GM18873 (cell line): ENCODE results near the gene TCF19.

Experiments
- ATAC-seq: cut with Tn5 transposase; IDR thresholded peaks from one replicate; pipeline ENCODE4 v1.9.1; 2021; ENCODE audit warnings: mild to moderate bottlenecking, moderate library complexity, moderate number of reproducible peaks; ENCODE audit not compliant: unreplicated experiment, low FRiP score

Gene TCF19

GRCh38 chr6:31126396-31127175 is 31.8 kb upstream of the TCF19 start:
- no peak for ATAC-seq

DNA sequence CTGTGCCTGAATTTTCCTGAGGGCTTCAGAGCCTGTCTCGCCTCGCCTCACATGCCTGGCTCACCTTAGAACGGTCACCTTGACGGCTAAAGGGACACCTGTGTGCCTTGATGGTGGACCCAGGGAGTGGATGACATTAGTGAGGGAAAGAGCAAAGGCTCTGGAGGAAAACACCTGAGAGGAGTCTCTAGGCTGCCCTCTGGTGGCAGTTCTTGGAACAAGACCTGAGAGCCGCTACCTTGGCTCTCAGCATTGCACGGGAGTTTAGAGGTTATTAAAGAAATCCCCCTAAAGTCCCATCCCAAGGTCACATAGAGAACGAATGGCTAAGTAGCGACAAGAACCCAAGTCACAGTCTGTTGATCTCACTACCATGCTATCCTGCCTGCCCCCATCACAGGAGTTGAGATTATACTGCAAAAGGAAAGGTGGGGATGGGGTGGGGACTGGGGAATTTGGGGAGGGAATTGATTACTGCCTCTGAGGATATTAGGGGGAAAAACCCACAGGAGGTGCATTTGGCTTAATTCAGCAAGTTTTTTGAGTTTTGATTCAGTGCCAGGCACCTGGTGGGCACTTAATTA is 30.2 kb upstream of the TCF19 start:
- no peak for ATAC-seq

DNA sequence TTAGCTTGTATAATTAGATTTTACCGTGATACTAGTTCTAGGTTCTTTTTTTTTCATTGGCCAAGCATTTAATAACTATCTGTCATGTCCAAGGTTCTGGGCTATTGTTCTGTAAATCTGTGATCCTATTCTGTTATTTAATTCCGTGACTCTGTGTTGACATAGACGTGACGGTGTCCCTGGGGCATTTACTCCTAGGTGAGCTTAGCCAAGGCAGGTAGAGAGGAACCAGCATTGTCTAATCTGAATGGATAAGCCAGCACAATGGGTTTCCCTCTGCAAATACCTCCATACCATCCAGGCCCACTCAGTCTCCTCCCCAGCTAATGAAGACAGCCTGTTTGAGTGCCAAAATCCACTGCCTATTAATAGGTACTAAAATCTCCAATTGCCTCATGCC is 29.3 kb upstream of the TCF19 start:
- ATAC-seq, result no peak

DNA sequence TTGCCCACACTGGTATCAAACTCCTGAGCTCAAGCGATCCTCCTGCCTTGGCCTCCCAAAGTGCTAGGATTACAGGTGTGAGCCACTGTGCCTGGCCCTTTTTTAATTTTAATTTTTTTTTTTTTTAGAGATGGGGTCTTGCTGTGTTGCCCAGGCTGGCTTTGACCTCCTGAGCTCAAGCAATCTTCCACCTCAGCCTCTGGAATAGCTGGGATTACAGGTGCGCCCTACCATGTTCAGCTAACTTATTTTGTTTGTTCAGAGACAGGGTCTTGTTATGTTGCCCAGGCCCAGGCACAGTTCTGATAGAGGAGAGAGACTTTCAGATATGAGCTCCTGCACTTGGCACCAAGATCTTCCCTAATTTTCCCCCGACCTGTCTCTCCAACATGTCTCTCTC is 27.6 kb upstream of the TCF19 start:
- no peak for ATAC-seq

- no peak for ATAC-seq
Measured at GRCh38 chr6:31131595-31131994, 26.8 kb upstream of the TCF19 start.

DNA sequence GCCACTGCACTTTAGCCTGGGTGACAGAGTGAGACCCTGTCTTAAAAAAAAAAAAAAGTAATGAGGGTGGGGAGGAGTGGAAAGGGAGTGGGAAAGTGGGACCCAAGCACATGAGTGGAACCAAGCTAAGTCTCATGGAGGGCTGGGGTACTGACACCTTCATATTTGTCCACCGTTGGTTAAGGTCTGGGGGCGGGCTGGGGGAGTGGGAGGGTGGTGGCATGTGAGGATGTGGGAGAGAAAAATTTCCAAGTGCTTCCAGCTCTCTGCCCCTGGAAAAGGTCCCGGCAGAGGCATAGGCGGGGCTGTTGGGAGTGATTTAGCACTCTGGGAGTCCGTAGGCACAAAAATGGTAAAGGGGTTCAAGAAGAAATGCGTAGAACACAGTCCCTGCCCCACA is 25.6 kb upstream of the TCF19 start:
- ATAC-seq, result no peak

- no peak for ATAC-seq
Measured at GRCh38 chr6:31135710-31136109, 22.7 kb upstream of the TCF19 start.

DNA sequence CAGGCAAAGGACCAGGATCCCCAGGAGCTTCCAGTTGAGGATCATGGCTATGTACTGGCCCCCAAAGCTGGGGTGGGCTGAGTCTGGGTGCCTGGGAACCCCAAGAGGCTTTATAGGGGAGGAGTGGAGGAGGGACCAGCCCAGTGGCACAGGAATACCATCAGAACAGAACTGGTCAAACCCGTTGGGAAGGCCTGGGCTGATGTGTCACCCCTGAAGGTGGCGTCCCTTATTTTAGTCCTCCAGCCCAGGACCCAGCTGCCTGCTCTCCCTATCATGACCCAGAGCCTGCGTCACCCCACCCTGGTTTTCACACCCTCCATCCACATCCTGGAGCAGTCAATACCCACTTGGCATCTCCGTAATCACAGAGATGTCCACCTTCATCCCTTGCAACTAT is 19.4 kb upstream of the TCF19 start, which contains the start of gene PSORS1C2:
Gene PSORS1C2, minus strand, starts transcription at position 85 of the 400 bp plus-strand sequence. Its CDS starts 40 bp downstream, at position 45.
- no peak for ATAC-seq

DNA sequence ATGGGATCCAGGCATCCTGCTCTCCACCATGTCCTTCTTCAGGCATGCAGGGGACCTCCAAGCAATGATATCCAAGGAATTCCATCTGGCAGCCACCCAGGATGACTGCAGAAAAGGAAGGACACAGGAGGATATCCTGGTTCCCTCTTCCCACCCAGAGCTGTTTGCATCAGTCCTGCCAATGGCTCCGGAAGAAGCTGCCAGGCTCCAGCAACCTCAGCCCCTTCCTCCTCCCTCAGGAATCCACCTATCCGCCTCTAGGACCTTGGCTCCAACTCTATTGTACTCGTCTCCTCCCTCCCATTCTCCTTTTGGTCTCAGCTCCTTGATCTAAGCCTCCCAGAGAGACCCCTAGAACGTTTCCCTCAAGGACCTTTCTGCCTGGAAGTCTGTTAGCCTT is 18.8 kb upstream of the TCF19 start:
- no peak for ATAC-seq

DNA sequence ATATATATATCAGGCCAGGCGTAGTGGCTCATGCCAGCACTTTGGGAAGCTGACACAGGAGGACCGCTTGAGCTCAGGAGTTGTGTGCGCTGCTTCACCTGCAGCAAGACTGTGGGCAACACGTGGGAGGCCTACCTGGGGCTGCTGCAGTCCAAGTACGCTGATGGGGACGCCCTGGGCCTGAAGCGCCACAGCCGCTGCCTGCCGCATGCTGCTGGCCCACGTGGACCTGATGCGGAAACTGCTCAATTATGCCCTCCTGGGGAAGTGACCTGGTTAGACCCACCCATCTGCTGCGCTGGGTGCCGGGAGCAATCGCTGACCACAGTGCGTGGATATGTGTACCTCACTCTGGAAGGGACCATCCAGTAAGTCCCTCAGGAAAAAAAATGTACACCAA is 17.7 kb upstream of the TCF19 start:
- ATAC-seq, result no peak

DNA sequence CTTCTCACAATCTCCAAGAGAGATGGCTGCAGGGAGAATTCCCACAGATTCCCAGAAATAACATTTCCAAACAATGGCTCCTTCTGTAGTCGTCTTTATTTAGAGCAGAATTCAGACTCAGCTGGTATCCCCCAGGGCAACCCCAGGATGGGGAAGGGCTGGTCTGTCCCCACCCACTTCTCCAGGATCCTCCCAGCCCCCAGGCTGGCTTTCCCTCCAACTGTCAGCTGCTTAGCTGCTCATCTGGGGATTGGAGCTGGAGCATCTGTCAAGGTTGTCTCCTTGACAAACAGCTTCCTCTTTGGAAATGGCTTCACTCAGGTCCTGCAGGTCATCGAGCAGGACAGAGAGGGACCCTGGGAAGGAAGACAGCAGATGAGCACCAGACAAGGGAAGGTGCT is 16.0 kb upstream of the TCF19 start:
- ATAC-seq, result no peak

DNA sequence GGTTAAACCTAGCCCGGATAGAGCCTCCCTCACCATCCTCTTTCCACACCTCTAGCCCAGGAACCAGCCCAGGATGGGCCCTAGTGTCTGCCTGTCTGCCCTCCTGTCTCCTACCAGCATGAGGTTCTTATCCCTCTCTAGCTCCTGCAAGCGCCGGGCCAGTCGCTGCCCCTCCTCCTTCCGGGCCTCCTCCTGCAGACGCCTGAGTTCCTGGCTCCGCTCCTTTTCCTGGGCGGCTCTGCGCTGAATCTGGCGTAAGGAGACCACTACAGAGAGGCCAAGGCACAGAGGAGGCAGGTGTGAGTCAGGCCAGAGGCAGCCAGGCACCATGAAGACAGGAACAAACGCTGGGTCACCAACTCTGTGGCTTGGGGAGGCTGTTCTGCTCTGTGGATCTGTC is 15.2 kb upstream of the TCF19 start:
- no peak for ATAC-seq

DNA sequence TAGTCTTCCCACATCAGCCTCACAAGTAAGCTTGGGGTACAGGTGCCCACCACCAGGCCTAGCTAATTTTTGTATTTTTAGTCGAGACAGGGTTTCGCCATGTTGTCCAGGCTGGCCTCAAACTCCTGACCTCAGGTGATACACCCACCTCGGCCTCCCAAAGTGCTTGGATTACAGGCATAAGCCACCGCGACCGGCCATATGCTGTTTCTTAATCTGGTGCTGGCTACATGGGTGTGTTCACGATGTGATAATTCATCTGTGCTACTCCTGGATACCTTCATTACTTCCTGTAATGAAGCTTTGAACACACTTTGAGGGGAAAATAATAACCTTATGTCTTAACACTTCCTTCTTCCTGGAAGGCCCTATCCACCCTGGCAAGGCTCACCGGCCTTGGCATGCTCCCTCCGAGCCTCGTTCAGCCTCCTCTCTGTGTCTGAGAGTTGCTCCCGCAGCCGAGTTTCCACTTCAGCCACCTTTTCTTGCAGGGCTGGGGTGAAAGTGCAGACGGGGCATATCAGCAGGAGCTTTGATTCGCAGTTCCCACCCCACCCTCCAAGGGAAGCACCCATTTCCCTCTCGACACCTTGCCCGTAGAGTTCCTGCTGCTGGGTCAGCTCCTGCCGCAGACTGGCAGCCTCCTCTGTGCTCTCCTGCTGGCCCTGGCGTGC is 14.0 kb upstream of the TCF19 start:
- ATAC-seq, result no peak

DNA sequence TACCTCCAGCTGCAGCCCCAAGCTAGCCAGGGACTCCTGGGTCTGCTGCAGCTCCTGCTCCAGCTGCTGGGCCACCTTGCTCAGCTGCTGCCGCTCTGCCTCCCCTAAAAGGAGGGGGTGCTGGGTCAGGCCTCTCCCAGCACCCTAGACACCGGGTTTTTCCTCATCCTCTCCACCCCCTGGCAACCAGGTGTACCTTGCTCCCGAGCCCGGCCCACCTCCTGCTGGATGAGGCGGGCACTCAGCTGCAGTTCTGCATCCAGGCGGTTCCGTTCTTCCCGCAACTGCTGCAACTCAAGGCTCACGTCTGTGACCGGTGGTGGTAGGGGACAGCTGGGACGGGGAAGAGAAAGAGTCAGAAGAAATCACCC is 13.4 kb upstream of the TCF19 start:
- ATAC-seq, result no peak

GRCh38 chr6:31145386-31145785 is 13.0 kb upstream of the TCF19 start:
- ATAC-seq, result no peak

- no peak for ATAC-seq
Measured at GRCh38 chr6:31149827-31150447, 8.5 kb upstream of the TCF19 start.

DNA sequence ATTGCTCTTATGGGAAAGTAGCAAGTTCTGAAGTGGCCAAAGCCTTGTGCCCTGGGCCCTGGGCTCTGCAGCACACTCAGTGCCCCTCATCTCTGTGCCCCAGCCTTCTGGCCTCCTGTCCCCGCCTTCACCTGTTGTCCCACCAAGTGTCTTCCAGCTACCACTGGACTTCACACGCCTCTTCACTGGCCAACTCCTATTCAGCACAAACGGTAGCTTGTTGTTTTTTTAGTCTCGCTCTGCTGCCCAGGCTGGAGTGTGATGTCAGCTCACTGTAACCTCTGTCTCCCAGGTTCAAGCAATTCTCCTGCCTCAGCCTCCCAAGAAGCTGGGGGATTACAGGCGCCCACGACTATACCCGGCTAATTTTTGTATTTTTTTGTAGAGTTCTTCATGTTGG is 5.6 kb upstream of the TCF19 start:
- no peak for ATAC-seq

DNA sequence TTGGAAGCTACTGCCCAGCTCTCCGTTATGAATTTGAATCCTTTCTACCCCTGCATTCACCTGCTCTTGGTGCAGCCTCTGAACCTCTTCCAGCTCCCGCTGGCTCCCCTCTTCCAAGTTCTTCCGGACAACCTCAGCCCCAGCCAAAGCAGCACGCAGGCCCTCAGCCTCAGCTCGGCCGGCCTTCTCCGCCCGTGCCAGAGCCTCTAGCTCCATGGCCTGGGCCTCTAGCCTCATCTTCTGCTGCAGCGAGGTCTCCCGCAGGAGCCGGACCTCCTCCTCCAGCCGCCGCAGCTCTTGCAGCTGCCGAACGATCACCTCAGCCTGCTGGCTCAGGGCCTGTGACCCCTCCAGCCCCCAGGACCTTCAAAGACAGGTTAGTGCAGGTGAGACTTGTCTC is 4.0 kb upstream of the TCF19 start:
- no peak for ATAC-seq

- ATAC-seq, result no peak
Measured at GRCh38 chr6:31156641-31157040, 1.7 kb upstream of the TCF19 start.

DNA sequence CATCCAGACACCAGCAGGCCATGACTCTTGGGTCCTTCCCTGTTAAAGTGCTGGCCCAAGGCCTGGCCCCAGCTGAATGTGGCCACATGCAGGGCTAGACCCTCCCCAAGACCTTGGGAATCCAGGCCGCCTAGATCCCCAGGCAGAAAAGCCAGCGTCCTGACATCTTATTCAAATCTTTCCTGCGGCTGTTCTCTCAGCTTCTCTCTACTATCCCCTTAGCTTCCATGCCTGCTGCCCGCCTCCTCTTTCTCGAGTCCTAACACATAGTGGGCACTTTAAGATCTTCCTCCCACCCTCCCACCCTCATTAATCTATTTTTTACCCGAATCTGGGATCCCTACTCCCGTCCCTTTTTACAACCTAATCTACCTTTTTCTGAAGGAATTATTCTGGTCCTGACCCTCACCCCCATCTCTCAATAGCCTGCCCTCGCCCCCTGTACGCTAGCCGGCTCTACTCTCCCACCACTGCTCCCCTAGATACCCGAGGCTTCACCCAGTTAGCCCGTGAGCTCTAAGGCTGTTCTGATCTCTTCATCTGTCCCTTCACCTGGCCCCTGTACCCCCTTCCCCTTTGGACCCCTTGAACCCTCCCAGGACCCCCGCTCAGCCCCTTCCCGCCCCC is 763 bp upstream of the TCF19 start, which contains the start of gene CCHCR1:
Gene CCHCR1, minus strand, starts transcription at position 290 of the 627 bp plus-strand sequence. Its CDS starts 202 bp downstream, at position 88.
- no peak for ATAC-seq
